ENCODE data around the gene TNFRSF21. TPM values are rescaled to one million over a fixed set of nuclear protein-coding genes. Genes with fewer than 3 reads are reported as not detected.

Gene TNFRSF21
- total and polyA plus RNA-seq, 9 of the 15 experiments (the other 6 are each of a cell fraction or from before 2014, with no cell fraction given), result 0.63 to 5.7 (median 2.2) TPM

GRCh38 chr6:47267301-47267700, 42.4 kb downstream of the TNFRSF21 start:
- Histone ChIP-seq H3K9me3 (replicated peaks; ENCODE audit: control insufficient read depth, insufficient read depth, low read depth, low read length) (no peaks in the 10 kb centered on the region), H3K36me3 (ENCODE audit: control insufficient read depth, insufficient read depth, low read length) (no peaks in the 10 kb centered on the region), H3K4me2 (ENCODE audit: insufficient read depth, low read length) (no peak overlapping the region), H3K9ac (ENCODE audit: insufficient read depth in 1 of 2, low read depth in 2 of 2, low read length in 2 of 2) (no peak overlapping the region), H3K9me1 (ENCODE audit: control insufficient read depth, insufficient read depth, low read length) (peaks cover 4% of the 10 kb centered on the region), H3K4me3 (no peak overlapping the region), H2AFZ (ENCODE audit: low read depth, low read length) (no peak overlapping the region), H3K27me3 (ENCODE audit: control insufficient read depth in 2 of 2, insufficient read depth in 2 of 2, low read length in 2 of 2) (no peaks in the 10 kb centered on the region; a peak in 1 of 5 replicates), H3K4me1 (replicated peaks in 1 of 2; ENCODE audit: control insufficient read depth in 2 of 2, insufficient read depth in 2 of 2, low read length in 2 of 2) (no peaks in the 10 kb centered on the region), H3K79me2 (ENCODE audit: control insufficient read depth, insufficient read depth, low read length) (no peaks in the 10 kb centered on the region), H3K27ac (ENCODE audit: extremely low read depth, low read depth, low read length) (no peak overlapping the region), H4K20me1 (replicated peaks; ENCODE audit: control insufficient read depth, insufficient read depth, low read length) (no peaks in the 10 kb centered on the region)
- in situ Hi-C loops (cut with MboI) (no loop called here), intact Hi-C loops (cut with micrococcal nuclease) (no loop called here)
- WGBS (ENCODE audit: insufficient coverage, low coverage, missing lambda C conversion rate), result 54% methylated on average over 6 of the region's 6 CpGs
- FAIRE-seq (no peak), DNase-seq (ENCODE audit: extremely low read depth in 1 of 4, low spot score in 3 of 4) (no peak), ATAC-seq (no peak)
- ChIA-PET CTCF (ENCODE audit: low intra/inter-chr PET ratio) (no interaction called here), POLR2A (no interaction called here)
- no TSS peak for BruUV-seq (replicated peaks)
- no peak for TF ChIP-seq DPF2 (IDR thresholded peaks at IDR 0.05)
- TF ChIP-seq DDX20 (tag; IDR thresholded peaks at IDR 0.05; ENCODE audit: low read depth), result no peak
- no peak for TF ChIP-seq ZBTB2 (IDR thresholded peaks at IDR 0.05)
- TF ChIP-seq ARID3B (CRISPR knock-in tag; IDR thresholded peaks at IDR 0.05; ENCODE audit: borderline replicate concordance), result no peak
- TF ChIP-seq RNF2 (IDR thresholded peaks at IDR 0.05), result no peak
- TF ChIP-seq ZBTB40 (IDR thresholded peaks at IDR 0.05), result no peak
- TF ChIP-seq ZBTB40 (CRISPR knock-in tag; IDR thresholded peaks at IDR 0.05), result no peak
- no peak for TF ChIP-seq ESRRB (CRISPR knock-in tag; IDR thresholded peaks at IDR 0.05; ENCODE audit: borderline replicate concordance)
- no peak for TF ChIP-seq BRF1 (IDR thresholded peaks at IDR 0.05; ENCODE audit: borderline replicate concordance, extremely low read depth, insufficient read length)
- no peak for TF ChIP-seq HOXB6 (CRISPR knock-in tag; IDR thresholded peaks at IDR 0.05; ENCODE audit: borderline replicate concordance)
- no peak for TF ChIP-seq ZNF12 (CRISPR knock-in tag; IDR thresholded peaks at IDR 0.05)
- no peak for TF ChIP-seq ZNF384 (IDR thresholded peaks at IDR 0.05; ENCODE audit: low read depth, low read length)
- no peak for TF ChIP-seq ADNP (tag; IDR thresholded peaks at IDR 0.05)
